ENCODE results near the gene CYB561. TPM values are rescaled to one million over a fixed set of nuclear protein-coding genes. Genes with fewer than 3 reads are reported as not detected.
A peak's percentile ranks its signal among the peaks of the same experiment; 100 is the strongest.

The CYB561 gene
- total and polyA plus RNA-seq, 9 of the 15 experiments (the other 6 are each of a cell fraction or from before 2014, with no cell fraction given), result 4.0 to 30.8 (median 17.4) TPM

DNA sequence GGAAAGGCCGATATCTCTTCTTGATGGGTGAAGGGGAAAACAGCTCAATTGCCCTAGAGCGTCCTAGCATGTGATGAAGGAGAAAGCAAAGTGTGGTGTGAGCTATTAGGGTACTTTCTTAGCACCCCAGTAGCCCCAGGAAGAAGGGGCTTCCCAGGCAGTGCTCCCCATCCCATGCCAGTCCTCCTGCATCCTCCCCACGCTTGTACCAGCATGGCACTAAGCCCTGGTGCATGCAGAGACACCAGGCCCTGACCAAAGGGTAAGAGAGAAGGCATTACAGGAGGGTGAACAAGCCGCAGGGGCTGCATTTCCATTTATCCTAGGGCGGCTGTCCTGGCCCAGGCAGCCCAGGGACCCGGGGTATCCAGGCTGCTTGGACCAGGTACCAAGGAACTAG lies 3.1 kb downstream of the CYB561 start:
- Histone ChIP-seq H4K20me1 (replicated peaks; ENCODE audit: control insufficient read depth, insufficient read depth, low read length) (peaks cover 7% of the 10 kb centered on the region; the same call in 1 of the 2 replicates), H3K79me2 (ENCODE audit: control insufficient read depth, insufficient read depth, low read length) (peaks cover 15% of the 10 kb centered on the region; the same call in 1 of the 3 replicates), H3K36me3 (ENCODE audit: control insufficient read depth, insufficient read depth, low read length) (no peaks in the 10 kb centered on the region), H3K27ac (ENCODE audit: extremely low read depth, low read depth, low read length) (no peak overlapping the region), H2AFZ (ENCODE audit: low read depth, low read length) (no peak overlapping the region), H3K9ac (ENCODE audit: insufficient read depth in 1 of 2, low read depth in 2 of 2, low read length in 2 of 2) (no peak overlapping the region; a peak in 2 of 4 replicates), H3K4me1 (replicated peaks in 1 of 2; ENCODE audit: control insufficient read depth in 2 of 2, insufficient read depth in 2 of 2, low read length in 2 of 2) (peaks cover 39 to 70% of the 10 kb centered on the region in 2 experiments), H3K9me1 (ENCODE audit: control insufficient read depth, insufficient read depth, low read length) (peaks cover 7% of the 10 kb centered on the region), H3K9me3 (replicated peaks; ENCODE audit: control insufficient read depth, insufficient read depth, low read depth, low read length) (no peaks in the 10 kb centered on the region), H3K4me2 (ENCODE audit: insufficient read depth, low read length) (peak overlapping the region; percentile 48; the same call in 1 of the 2 replicates), H3K27me3 (ENCODE audit: control insufficient read depth in 2 of 2, insufficient read depth in 2 of 2, low read length in 2 of 2) (no peaks in the 10 kb centered on the region), H3K4me3 (no peak overlapping the region)
- CTCF ChIA-PET (ENCODE audit: low intra/inter-chr PET ratio), result no interaction called here
- ATAC-seq, result no peak
- BruUV-seq (replicated peaks), result no TSS peak
- in situ Hi-C loops (cut with MboI) (loop anchor here (25.0 kb wide), 1 partner anchor 394 kb away; the partner anchor contains the start of genes FTSJ3, PSMC5 and SMARCD2), intact Hi-C loops (cut with micrococcal nuclease) (no loop called here)
- FAIRE-seq, result no peak
- TF ChIP-seq ATF4 (CRISPR knock-in tag; IDR thresholded peaks at IDR 0.05) (no peak), ZNF263 (CRISPR knock-in tag; IDR thresholded peaks at IDR 0.05; ENCODE audit: borderline replicate concordance) (peak; percentile 84), NR4A1 (CRISPR knock-in tag; IDR thresholded peaks at IDR 0.05) (no peak), NR4A1 (tag; IDR thresholded peaks at IDR 0.05) (no peak)
- POLR2A ChIA-PET, result interaction anchor here (0.6 to 2.2 kb wide), 10 partner anchors 10 to 1215 kb away, joined by 3 to 13 read pairs (median 3); no protein-coding TSS in a partner anchor
- WGBS (ENCODE audit: insufficient coverage, low coverage, missing lambda C conversion rate), result 63% methylated on average over 6 of the region's 6 CpGs
- no peak for DNase-seq (ENCODE audit: extremely low read depth in 1 of 4, low spot score in 3 of 4)
